ENCODE data around the gene FBXL15.
"Not testable (repeated sequence)": the region's sequence is repeated elsewhere in the genome, so short reads cannot be mapped to it uniquely, and the experiment has no call there.

Gene FBXL15

GRCh38 chr10:102451105-102451969 lies 30.7 kb downstream of the FBXL15 start, which contains the start of gene C10orf95:
Gene C10orf95, minus strand, starts transcription at chr10:102451543. Its CDS starts 450 bp downstream, at chr10:102451093.
- in situ Hi-C loops (cut with MboI; ENCODE audit: low sequenced_read_pairs) = no loop called here

GRCh38 chr10:102452672-102453340 lies 32.2 kb downstream of the FBXL15 start:
- in situ Hi-C loops (cut with MboI; ENCODE audit: low sequenced_read_pairs) = no loop called here

GRCh38 chr10:102453502-102453901 lies 32.9 kb downstream of the FBXL15 start:
- in situ Hi-C loops (cut with MboI; ENCODE audit: low sequenced_read_pairs) = no loop called here

GRCh38 chr10:102454662-102455487 lies 34.2 kb downstream of the FBXL15 start:
- in situ Hi-C loops (cut with MboI; ENCODE audit: low sequenced_read_pairs) = not testable (repeated sequence)

- in situ Hi-C loops (cut with MboI; ENCODE audit: low sequenced_read_pairs) = no loop called here
Observed at GRCh38 chr10:102455893-102456471, 35.3 kb downstream of the FBXL15 start.

GRCh38 chr10:102457591-102458150 lies 37.0 kb downstream of the FBXL15 start:
- in situ Hi-C loops (cut with MboI; ENCODE audit: low sequenced_read_pairs) = no loop called here

GRCh38 chr10:102458656-102459055 lies 38.0 kb downstream of the FBXL15 start:
- in situ Hi-C loops (cut with MboI; ENCODE audit: low sequenced_read_pairs) = no loop called here

GRCh38 chr10:102460836-102461186 lies 40.2 kb downstream of the FBXL15 start:
- in situ Hi-C loops (cut with MboI; ENCODE audit: low sequenced_read_pairs) = no loop called here

- in situ Hi-C loops (cut with MboI; ENCODE audit: low sequenced_read_pairs) = no loop called here
Observed at GRCh38 chr10:102461187-102462054, 40.8 kb downstream of the FBXL15 start.

- in situ Hi-C loops (cut with MboI; ENCODE audit: low sequenced_read_pairs) = no loop called here
Observed at GRCh38 chr10:102462512-102463054, 41.9 kb downstream of the FBXL15 start.

- in situ Hi-C loops (cut with MboI; ENCODE audit: low sequenced_read_pairs) = no loop called here
Observed at GRCh38 chr10:102463983-102464382, 43.3 kb downstream of the FBXL15 start.

GRCh38 chr10:102465466-102465865 lies 44.8 kb downstream of the FBXL15 start:
- in situ Hi-C loops (cut with MboI; ENCODE audit: low sequenced_read_pairs) = no loop called here

GRCh38 chr10:102467318-102467717 lies 46.7 kb downstream of the FBXL15 start:
- in situ Hi-C loops (cut with MboI; ENCODE audit: low sequenced_read_pairs) = no loop called here

GRCh38 chr10:102467971-102468438 lies 47.4 kb downstream of the FBXL15 start:
- in situ Hi-C loops (cut with MboI; ENCODE audit: low sequenced_read_pairs) = no loop called here

- in situ Hi-C loops (cut with MboI; ENCODE audit: low sequenced_read_pairs) = no loop called here
Observed at GRCh38 chr10:102468683-102469082, 48.0 kb downstream of the FBXL15 start.

- in situ Hi-C loops (cut with MboI; ENCODE audit: low sequenced_read_pairs) = no loop called here
Observed at GRCh38 chr10:102470579-102471546, 50.2 kb downstream of the FBXL15 start.

Measured in HL-60/S4 (cell line).